Cerebellar cortex (tissue), 1 donor: ENCODE measurements around the gene ZFP92.

Experiments
- DNase-seq: peaks from one replicate; pipeline ENCODE4 v3.0.0-alpha.2; 2015; ENCODE audit warnings: low spot score

The ZFP92 gene

DNA sequence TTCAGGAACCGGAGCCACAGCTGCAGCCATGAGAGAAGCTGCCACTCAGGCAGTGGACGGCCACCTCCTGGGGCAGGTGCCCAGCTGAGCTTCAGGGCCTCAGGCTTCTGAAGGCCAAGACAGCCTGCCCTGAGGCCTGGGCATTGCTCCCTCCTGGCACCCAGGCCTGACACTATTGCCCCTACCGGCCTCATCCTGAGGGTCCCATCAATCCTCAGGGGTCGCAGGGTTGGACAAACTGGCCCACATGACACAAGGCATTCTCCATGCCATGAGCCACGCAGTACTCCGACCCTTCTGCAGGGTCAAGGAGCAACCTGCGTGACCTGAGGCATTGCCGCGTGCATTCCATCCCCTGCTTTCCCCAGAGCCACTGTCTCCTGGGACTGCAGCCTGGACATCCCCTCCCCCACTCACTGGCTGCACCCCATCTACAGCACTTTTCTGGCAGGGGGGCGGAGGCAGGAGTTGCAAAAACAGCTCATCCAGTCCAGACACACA, 3.0 kb upstream of the ZFP92 start:
- DNase-seq = no peak

DNA sequence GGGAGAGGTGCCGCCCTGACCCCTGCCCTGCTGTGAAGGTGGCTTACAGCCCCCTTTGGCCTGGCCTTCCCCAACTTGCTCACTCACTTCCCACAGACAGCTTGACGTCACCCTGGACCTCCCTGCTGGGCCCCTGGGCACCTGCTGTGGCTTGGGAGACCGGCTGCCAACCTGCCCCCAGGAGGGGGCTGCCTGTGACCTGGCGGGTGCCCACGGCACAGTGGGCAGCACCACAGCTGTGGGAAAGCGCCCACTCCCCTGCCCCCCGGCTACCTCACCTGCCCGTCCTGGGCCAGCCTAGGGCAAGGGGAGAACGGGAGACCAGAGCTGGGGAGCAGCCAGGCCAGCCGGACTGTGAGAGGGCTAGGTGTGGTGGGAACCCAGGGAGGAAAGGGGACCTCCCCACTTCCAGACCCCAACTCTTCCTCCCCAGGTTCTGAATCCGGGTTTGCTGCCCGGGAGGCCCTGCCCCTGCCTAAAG, 2.4 kb upstream of the ZFP92 start:
- no peak for DNase-seq

DNA sequence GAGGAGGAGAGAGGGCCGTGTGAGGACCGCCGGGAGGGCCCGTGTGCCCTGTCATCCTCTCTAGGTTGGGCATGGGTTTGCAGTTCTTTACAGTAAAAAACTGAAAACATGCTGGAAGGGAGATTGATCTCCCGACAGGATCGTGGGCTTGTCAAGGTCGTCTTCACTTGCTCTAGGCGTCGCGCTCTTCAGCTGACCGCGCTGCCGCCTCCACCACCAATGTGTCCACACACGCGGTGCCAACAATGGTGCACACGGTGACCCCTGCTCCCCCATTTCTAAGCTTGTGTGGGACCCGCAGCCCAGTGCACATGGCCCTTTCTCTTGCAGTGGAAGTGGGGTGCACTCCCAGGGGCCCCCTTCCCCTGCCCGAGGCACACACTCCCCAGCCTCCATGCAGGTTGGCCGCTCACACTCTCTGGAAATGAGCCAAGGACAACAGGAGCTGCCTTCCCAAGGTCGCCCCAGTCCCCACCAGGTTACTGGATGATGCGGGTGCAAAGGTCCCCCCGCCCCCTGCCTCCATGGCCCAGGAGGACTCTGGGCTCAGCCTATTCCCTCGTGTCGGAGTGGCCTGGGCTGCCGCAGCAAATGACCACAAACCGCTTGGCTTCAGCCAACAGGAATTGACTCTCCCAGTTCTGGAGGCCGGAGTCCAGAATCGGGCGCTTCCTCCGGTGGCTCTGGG, 1.7 kb upstream of the ZFP92 start:
- DNase-seq = no peak

GRCh38 chrX:153410373-153410772, 899 bp upstream of the ZFP92 start:
- no peak for DNase-seq

GRCh38 chrX:153410888-153411254, 401 bp upstream of the ZFP92 start:
- DNase-seq = no peak

DNA sequence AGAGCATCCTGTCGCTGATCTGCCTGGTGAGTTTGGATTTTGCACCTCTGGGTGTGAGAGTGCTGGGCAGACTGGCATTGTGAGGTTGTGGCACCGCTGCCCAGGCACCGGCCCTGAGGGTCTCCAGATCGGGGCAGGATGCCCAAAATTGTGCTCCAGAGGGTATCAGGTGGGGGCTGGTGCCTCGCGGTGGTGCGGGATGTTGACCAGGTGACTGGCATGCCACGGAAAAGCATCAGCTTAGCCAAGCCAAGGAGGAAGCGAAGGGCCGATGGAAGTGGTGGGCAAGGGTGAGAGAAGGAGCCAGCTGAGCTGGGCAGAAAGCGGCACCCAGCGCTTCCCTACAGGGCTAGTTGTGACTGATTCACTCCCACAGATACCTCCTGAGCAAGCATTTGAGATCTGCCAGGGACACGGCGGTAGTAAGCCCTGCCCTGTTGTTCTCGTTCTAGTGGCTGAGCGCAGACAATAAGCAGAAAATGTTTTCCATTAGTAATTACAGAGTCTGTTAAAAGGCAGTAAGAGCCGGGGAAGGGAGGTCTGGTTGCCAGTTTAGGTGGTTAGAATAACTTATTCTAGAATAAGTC, 809 bp downstream of the ZFP92 start:
- peak; percentile 21 for DNase-seq

DNA sequence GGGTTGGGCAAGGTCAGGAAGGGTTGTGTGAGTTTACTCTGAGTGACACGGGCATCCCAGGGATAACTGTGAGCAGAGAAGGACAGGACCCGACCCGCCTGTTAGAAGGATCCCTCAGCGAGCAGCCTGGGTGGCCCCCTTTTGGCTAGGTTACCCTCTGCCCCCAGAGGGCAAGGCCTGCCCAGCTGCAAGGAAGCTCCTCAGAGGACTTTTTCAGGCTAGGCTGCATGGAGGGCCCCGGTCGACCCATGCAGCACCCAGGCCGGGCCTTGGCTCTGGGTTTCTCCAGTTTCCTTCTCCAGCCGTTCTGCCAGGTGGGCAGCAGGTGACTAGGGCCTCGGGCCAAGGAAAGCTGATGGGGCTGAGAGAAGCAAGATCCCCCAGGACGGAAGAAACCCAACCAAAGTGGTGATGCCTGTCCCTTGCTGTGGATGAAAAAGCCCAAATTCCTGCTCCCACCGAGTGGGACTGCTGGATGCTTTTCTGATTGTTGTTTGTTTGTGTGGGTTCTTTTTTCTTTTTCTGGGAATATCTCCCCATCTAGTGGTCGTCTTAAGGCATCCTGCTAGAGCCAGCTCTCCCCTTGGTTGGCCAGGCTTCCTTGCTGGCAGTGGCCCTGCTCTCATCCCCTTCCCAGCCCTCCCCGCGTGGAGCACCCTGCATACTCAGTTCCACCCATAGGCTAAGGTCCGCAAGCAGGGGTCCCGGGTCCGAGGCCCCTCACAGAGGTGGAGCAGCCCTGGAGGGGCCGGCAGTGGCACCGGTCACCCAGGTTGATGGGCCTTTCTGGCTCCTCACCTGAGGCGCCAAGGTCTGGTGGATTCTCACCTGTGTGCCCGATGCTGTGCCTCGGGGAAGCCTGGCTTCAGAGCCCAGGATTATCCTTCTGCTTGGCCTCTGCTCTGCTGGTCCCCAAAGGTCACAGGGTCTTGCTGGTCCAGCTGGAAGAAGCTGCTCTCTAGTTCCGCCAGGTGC, 1.8 kb downstream of the ZFP92 start:
- peak; percentile 10 for DNase-seq

DNA sequence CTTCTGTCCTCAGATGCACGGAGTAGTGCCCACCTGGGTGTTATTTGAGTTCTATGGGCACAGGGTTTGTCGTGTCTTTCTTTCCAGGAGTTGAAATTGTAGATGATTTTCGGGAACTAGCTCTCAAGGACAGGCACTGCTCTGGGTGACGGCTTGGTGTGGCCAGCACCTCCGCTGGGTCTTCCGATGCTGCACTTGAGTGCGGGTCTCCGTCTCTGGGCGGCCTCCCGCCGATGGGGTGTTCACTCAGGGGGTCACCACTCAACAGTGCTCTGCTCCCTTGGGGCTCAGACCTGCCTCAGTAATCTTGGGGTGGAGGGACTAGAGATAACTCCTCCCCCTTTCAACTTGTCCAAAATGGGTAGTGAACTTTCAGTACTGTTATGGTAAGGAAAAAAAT, 2.5 kb downstream of the ZFP92 start:
- DNase-seq = no peak

- no peak for DNase-seq
Measured at GRCh38 chrX:153414856-153415510, 3.7 kb downstream of the ZFP92 start.

- DNase-seq = no peak
Measured at GRCh38 chrX:153416781-153417450, 5.6 kb downstream of the ZFP92 start.

GRCh38 chrX:153417637-153418036, 6.4 kb downstream of the ZFP92 start:
- DNase-seq = no peak

DNA sequence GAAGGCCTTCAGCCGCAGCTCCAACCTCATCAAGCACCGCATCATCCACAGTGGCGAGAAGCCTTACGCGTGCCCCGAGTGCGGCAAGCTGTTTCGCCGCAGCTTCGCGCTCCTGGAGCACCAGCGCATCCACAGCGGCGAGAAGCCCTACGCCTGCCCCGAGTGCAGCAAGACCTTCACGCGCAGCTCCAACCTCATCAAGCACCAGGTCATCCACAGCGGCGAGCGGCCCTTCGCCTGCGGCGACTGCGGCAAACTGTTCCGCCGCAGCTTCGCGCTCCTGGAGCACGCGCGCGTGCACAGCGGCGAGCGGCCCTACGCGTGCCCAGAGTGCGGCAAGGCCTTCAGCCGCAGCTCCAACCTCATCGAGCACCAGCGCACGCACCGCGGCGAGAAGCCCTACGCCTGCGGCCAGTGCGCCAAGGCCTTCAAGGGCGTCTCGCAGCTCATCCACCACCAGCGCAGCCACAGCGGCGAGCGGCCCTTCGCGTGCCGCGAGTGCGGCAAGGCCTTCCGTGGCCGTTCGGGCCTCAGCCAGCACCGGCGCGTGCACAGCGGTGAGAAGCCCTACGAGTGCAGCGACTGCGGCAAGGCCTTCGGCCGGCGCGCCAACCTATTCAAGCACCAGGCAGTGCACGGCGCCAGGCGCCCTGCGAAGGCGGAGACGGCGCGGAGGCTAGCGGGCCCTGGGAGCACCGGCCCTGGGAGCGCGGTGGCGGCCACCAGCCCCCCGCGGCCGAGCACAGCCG, 9.8 kb downstream of the ZFP92 start:
- no peak for DNase-seq

- no peak for DNase-seq
Measured at GRCh38 chrX:153421856-153422255, 10.6 kb downstream of the ZFP92 start.

GRCh38 chrX:153423652-153424051, 12.4 kb downstream of the ZFP92 start:
- no peak for DNase-seq

GRCh38 chrX:153426204-153426603, 14.9 kb downstream of the ZFP92 start:
- DNase-seq = no peak

GRCh38 chrX:153430796-153431195, 19.5 kb downstream of the ZFP92 start:
- no peak for DNase-seq

- DNase-seq = no peak
Measured at GRCh38 chrX:153433161-153433680, 21.9 kb downstream of the ZFP92 start.

- no peak for DNase-seq
Measured at GRCh38 chrX:153433781-153434285, 22.6 kb downstream of the ZFP92 start.

- DNase-seq = no peak
Measured at GRCh38 chrX:153434801-153435200, 23.5 kb downstream of the ZFP92 start.

DNA sequence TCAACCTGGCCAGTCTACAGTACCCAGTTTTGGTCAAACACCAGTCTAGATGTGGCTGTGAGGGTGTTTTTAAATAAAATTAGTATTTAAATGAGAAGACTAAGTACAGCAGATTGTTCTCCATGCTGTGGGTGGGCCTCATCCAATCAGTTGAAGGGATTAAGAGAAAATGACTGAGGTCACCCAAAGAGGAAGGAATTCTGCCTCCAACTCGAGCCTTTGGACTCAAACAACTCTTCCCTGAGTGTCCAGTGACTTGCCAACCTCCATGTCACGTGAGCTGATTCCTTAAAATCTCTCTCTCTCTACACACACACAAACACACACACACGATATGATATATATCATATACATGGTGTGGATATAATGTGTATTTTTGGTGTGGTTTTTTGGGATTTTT, 24.6 kb downstream of the ZFP92 start:
- DNase-seq = no peak
